GM18519 (cell line): ENCODE data around the gene ADAD2.

ENCODE experiments used
- ATAC-seq: cut with Tn5 transposase; IDR thresholded peaks from one replicate; pipeline ENCODE4 v1.9.1; 2021; ENCODE audit warnings: mild to moderate bottlenecking, moderate library complexity; ENCODE audit not compliant: unreplicated experiment, low FRiP score

The ADAD2 gene

GRCh38 chr16:84244728-84245127 lies 53.8 kb downstream of the ADAD2 start:
- ATAC-seq, result no peak

GRCh38 chr16:84245956-84246678 lies 55.2 kb downstream of the ADAD2 start:
- no peak for ATAC-seq

GRCh38 chr16:84246679-84247077 lies 55.7 kb downstream of the ADAD2 start:
- ATAC-seq, result no peak
